Stimulated activated CD4-positive, alpha-beta T cell treated with anti-CD3 and anti-CD28 coated beads, TNF-alpha, amount 100 ng/mL, for 24 hours (primary cell): ENCODE results near the gene CUL2.
A peak's percentile ranks its signal among the peaks of the same experiment; 100 is the strongest.
"Not testable (repeated sequence)": the region's sequence is repeated elsewhere in the genome, so short reads cannot be mapped to it uniquely, and the experiment has no call there.

Experiments used
- DNase-seq, 3 experiments: peaks; one replicate each; pipeline ENCODE4 v3.0.0-alpha.2; 2020; ENCODE audit warnings: low read depth in 3 of 3

The CUL2 gene

GRCh38 chr10:35019041-35020024 is 70.8 kb downstream of the CUL2 start:
- no peak for DNase-seq

- no peak for DNase-seq
Observed at GRCh38 chr10:35017608-35018007, 72.5 kb downstream of the CUL2 start.

- DNase-seq = no peak
Observed at GRCh38 chr10:35015843-35016408, 74.2 kb downstream of the CUL2 start.

GRCh38 chr10:35012781-35013180 is 77.4 kb downstream of the CUL2 start:
- no peak for DNase-seq

GRCh38 chr10:35011771-35012191 is 78.4 kb downstream of the CUL2 start:
- DNase-seq = no peak

- DNase-seq = no peak
Observed at GRCh38 chr10:35007858-35008301, 82.3 kb downstream of the CUL2 start.

- DNase-seq = no peak
Observed at GRCh38 chr10:35006836-35007235, 83.3 kb downstream of the CUL2 start.

- DNase-seq = no peak
Observed at GRCh38 chr10:35005868-35006267, 84.3 kb downstream of the CUL2 start.

GRCh38 chr10:35004651-35005050 is 85.5 kb downstream of the CUL2 start:
- DNase-seq = no peak

GRCh38 chr10:35003906-35004305 is 86.2 kb downstream of the CUL2 start:
- no peak for DNase-seq

GRCh38 chr10:35000936-35001335 is 89.2 kb downstream of the CUL2 start:
- DNase-seq = no peak

- no peak for DNase-seq
Observed at GRCh38 chr10:34999532-34999931, 90.6 kb downstream of the CUL2 start.

- no peak for DNase-seq
Observed at GRCh38 chr10:34998940-34999339, 91.2 kb downstream of the CUL2 start.

GRCh38 chr10:34996843-34997242 is 93.3 kb downstream of the CUL2 start:
- no peak for DNase-seq

GRCh38 chr10:34995925-34996324 is 94.2 kb downstream of the CUL2 start:
- no peak for DNase-seq

- peak; percentile 11 to 37 (median 37) for DNase-seq
Observed at GRCh38 chr10:34994565-34995142, 95.5 kb downstream of the CUL2 start.

- DNase-seq = no peak
Observed at GRCh38 chr10:34993782-34994181, 96.4 kb downstream of the CUL2 start.

GRCh38 chr10:34991117-34991516 is 99.0 kb downstream of the CUL2 start:
- DNase-seq = not testable (repeated sequence)

- no peak for DNase-seq
Observed at GRCh38 chr10:34988397-34989067, 101.6 kb downstream of the CUL2 start.

GRCh38 chr10:34985823-34986222 is 104.3 kb downstream of the CUL2 start:
- DNase-seq = no peak

- no peak for DNase-seq
Observed at GRCh38 chr10:34985146-34985545, 105.0 kb downstream of the CUL2 start.

- DNase-seq = no peak
Observed at GRCh38 chr10:34981844-34982243, 108.3 kb downstream of the CUL2 start.
